Activated CD4-positive, alpha-beta T cell treated with anti-CD3 and anti-CD28 coated beads for 36 hours (primary cell): Measurements from ENCODE around the gene ABCC9. TPM values are rescaled to one million over a fixed set of nuclear protein-coding genes. Genes with fewer than 3 reads are reported as not detected.
"Not testable (repeated sequence)": the region's sequence is repeated elsewhere in the genome, so short reads cannot be mapped to it uniquely, and the experiment has no call there.

Experiments
- ATAC-seq: fragments of 200-7000 bp; cut with Tn5 transposase; one replicate; pipeline ENCODE4 v1.10.0; 2021; ENCODE audit warnings: mild to moderate bottlenecking, moderate library complexity
- CTCF ChIA-PET: fragments of 350-600 bp; sonication (Branson Sonifier 250); formaldehyde crosslinking; loops from one replicate; lab custom pipeline; 2021; ENCODE audit warnings: antibody characterized with exemption; lab: Charles Lee
- POLR2A ChIA-PET: fragments of 350-600 bp; sonication (Branson Sonifier 250); formaldehyde crosslinking; loops from one replicate; lab custom pipeline; 2021; ENCODE audit warnings: antibody characterized with exemption, inconsistent platforms; lab: Charles Lee
- DNase-seq: peaks from one replicate; pipeline ENCODE4 v3.0.0-alpha.2; 2020
- H3K27ac Mint-ChIP-seq: one replicate; pipeline ENCODE4 v1.8.0; 2021; ENCODE audit warnings: mixed read lengths
- H3K27me3 Mint-ChIP-seq: one replicate; pipeline ENCODE4 v1.8.0; 2021; ENCODE audit warnings: mixed read lengths
- H3K36me3 Mint-ChIP-seq: one replicate; pipeline ENCODE4 v1.8.0; 2021; ENCODE audit warnings: low read depth, mixed read lengths
- H3K4me1 Mint-ChIP-seq: one replicate; pipeline ENCODE4 v1.8.0; 2021; ENCODE audit warnings: mixed read lengths
- H3K4me3 Mint-ChIP-seq: one replicate; pipeline ENCODE4 v1.8.0; 2021; ENCODE audit warnings: mild to moderate bottlenecking, moderate library complexity, mixed read lengths
- H3K9me3 Mint-ChIP-seq: one replicate; pipeline ENCODE4 v1.8.0; 2021; ENCODE audit warnings: low read depth, mixed read lengths
- intact Hi-C, 2 experiments: fragments of 100-400 bp; cut with DNase I in 1 of 2; cut with micrococcal nuclease in 1 of 2; formaldehyde crosslinking; loops; one replicate each; pipeline versions ENCODE4 v1.14.2 to v1.15.1; 2022 to 2024; cut with DNase I, micrococcal nuclease
- total RNA-seq, 2 experiments: library from RNA; stranded (reverse); gene quantifications; one replicate each; pipeline ENCODE4 v1.2.3, GENCODE V29; 2021

ABCC9 gene
- total RNA-seq, 2 experiments from 2014 or later, result not detected

GRCh38 chr12:21788089-21788983 is 152.9 kb downstream of the ABCC9 start:
- no peak for ATAC-seq
- intact Hi-C loops, result no loop called here
- H3K27ac Mint-ChIP-seq, result no peak overlapping the region
- H3K4me1 Mint-ChIP-seq, result no peaks in the 10 kb centered on the region
- no peaks in the 10 kb centered on the region for H3K36me3 Mint-ChIP-seq
- CTCF ChIA-PET, result interaction anchor here (0.6 to 0.7 kb wide), 2 partner anchors 14 to 202 kb away, joined by 3 read pairs; no protein-coding TSS in a partner anchor
- DNase-seq, result no peak
- H3K27me3 Mint-ChIP-seq, result peaks cover 9% of the 10 kb centered on the region
- H3K4me3 Mint-ChIP-seq, result no peak overlapping the region
- POLR2A ChIA-PET, result no interaction called here
- H3K9me3 Mint-ChIP-seq, result peaks cover 5% of the 10 kb centered on the region

- intact Hi-C loops, result no loop called here
- ATAC-seq (no peak), DNase-seq (no peak)
- POLR2A ChIA-PET, result no interaction called here
- CTCF ChIA-PET, result no interaction called here
- Mint-ChIP-seq H3K4me3 (no peak overlapping the region), H3K4me1 (no peaks in the 10 kb centered on the region), H3K36me3 (no peaks in the 10 kb centered on the region), H3K27me3 (peaks cover 3% of the 10 kb centered on the region), H3K27ac (no peak overlapping the region), H3K9me3 (peaks cover 2% of the 10 kb centered on the region)
These were observed 155.1 kb downstream of the ABCC9 start for GRCh38 chr12:21786041-21786531.

- CTCF ChIA-PET, intact Hi-C loops, POLR2A ChIA-PET, H3K4me1 Mint-ChIP-seq, DNase-seq, H3K4me3 Mint-ChIP-seq, H3K9me3 Mint-ChIP-seq, ATAC-seq, H3K36me3 Mint-ChIP-seq, H3K27ac Mint-ChIP-seq: not testable (repeated sequence)
- H3K27me3 Mint-ChIP-seq, result peaks cover 10% of the 10 kb centered on the region
These were observed 158.5 kb downstream of the ABCC9 start for GRCh38 chr12:21782723-21783122.

- H3K4me3 Mint-ChIP-seq, result no peak overlapping the region
- H3K27me3 Mint-ChIP-seq, result peaks cover 19% of the 10 kb centered on the region
- no peaks in the 10 kb centered on the region for H3K36me3 Mint-ChIP-seq
- ChIA-PET POLR2A (no interaction called here), CTCF (interaction anchor here (0.6 kb wide), 1 partner anchor 14 kb away, joined by 3 read pairs; no protein-coding TSS in a partner anchor)
- intact Hi-C loops, result no loop called here
- no peaks in the 10 kb centered on the region for H3K9me3 Mint-ChIP-seq
- no peak overlapping the region for H3K27ac Mint-ChIP-seq
- H3K4me1 Mint-ChIP-seq, result no peaks in the 10 kb centered on the region
- DNase-seq (no peak), ATAC-seq (no peak)
These were observed 160.4 kb downstream of the ABCC9 start for GRCh38 chr12:21780786-21781185.

DNA sequence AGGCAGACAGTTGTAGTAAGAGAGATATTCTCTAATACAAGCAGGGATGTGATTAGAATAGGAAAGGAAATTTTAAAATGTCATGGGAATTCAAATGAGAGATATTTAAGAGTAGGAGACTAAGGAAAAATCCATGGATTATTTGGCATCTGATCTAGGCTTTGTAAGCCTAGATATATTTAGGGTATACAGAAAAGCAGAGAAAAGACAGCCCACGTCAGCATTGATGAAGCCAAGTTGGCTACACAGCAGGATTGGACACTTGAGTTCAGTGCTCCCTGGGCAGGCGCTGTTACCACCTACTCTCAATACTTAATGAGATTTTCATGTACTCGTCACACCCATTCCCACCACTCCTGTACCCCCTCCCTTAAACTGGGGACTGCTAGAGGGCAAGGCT is 165.1 kb downstream of the ABCC9 start:
- Mint-ChIP-seq H3K36me3 (no peaks in the 10 kb centered on the region), H3K9me3 (no peaks in the 10 kb centered on the region), H3K4me3 (no peak overlapping the region), H3K27ac (no peak overlapping the region), H3K27me3 (peaks cover 37% of the 10 kb centered on the region), H3K4me1 (peaks cover 6% of the 10 kb centered on the region)
- CTCF ChIA-PET, result no interaction called here
- DNase-seq (no peak), ATAC-seq (no peak)
- intact Hi-C loops, result loop anchor here in 1 of 2 experiments (5.0 kb wide), 1 partner anchor 161 kb away; no protein-coding TSS in a partner anchor
- POLR2A ChIA-PET, result no interaction called here

GRCh38 chr12:21775133-21775820 is 165.9 kb downstream of the ABCC9 start:
- CTCF ChIA-PET, result interaction anchor here (0.7 kb wide), 1 partner anchor 95 kb away, joined by 3 read pairs; no protein-coding TSS in a partner anchor

DNA sequence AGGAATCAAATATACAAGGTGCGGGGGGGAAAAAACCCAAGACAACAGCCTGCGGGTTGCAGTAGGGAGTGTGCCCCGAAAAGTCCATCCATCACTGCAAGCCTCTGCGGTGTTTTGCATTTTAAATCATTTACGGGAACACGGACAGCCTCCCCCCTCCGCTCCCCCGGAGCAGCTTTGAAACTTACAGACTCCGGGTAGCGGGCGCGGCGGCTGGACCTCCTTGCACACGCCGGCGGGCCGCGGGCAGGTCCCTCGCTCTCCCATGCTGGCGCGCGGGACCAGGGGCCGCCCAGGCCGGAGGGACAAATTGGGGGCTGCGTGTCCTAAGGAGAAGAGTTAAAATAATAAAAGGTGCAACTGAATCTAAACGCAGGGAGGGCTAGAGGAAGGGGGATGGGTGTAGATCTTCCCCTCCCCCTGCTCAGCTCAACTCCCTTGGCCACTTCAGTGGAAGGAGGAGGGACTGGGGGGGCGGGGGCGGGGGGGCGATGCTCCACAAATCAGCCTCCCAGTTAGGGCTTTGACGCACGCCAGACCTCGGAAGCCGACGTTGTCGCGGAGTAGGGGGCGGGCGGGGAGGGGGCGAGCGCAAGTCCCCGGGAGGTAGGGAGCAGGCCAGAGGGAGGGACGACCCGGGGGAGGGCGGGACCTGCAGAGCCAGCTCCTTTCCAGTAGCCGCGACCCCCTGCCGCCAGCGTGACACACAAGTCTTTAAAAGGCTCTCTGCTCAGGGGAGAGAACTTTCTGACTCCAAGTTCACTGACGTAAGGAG is 166.7 kb downstream of the ABCC9 start, which contains the start of gene KCNJ8:
Gene KCNJ8 (minus strand): TSS at position 349 of the 775 bp plus-strand sequence. CDS start 1,090 bp downstream, outside the sequence.
- peaks cover 6% of the 10 kb centered on the region for H3K4me1 Mint-ChIP-seq
- intact Hi-C loops, result loop anchor here in 1 of 2 experiments (5.0 kb wide), 2 partner anchors 163 to 243 kb away; no protein-coding TSS in a partner anchor
- DNase-seq (peak; percentile 21), ATAC-seq (no peak)
- POLR2A ChIA-PET, result no interaction called here
- H3K9me3 Mint-ChIP-seq, result no peaks in the 10 kb centered on the region
- H3K36me3 Mint-ChIP-seq, result no peaks in the 10 kb centered on the region
- H3K27me3 Mint-ChIP-seq, result peaks cover 37% of the 10 kb centered on the region
- H3K4me3 Mint-ChIP-seq, result peak within 1 kb of the TSS; percentile 24
- no peak within 1 kb of the TSS for H3K27ac Mint-ChIP-seq
- CTCF ChIA-PET, result no interaction called here

More at GRCh38 chr12:21775133-21775820, 165.9 kb downstream of the ABCC9 start:
- Mint-ChIP-seq H3K4me3 (no peak overlapping the region), H3K27me3 (peaks cover 37% of the 10 kb centered on the region), H3K9me3 (no peaks in the 10 kb centered on the region), H3K4me1 (peaks cover 6% of the 10 kb centered on the region), H3K27ac (no peak overlapping the region), H3K36me3 (no peaks in the 10 kb centered on the region)
- ATAC-seq, result no peak
- no peak for DNase-seq
- intact Hi-C loops, result loop anchor here in 1 of 2 experiments (5.0 kb wide), 1 partner anchor 162 kb away; no protein-coding TSS in a partner anchor
- POLR2A ChIA-PET, result interaction anchor here (0.7 kb wide), 1 partner anchor 414 kb away, joined by 3 read pairs; no protein-coding TSS in a partner anchor

DNA sequence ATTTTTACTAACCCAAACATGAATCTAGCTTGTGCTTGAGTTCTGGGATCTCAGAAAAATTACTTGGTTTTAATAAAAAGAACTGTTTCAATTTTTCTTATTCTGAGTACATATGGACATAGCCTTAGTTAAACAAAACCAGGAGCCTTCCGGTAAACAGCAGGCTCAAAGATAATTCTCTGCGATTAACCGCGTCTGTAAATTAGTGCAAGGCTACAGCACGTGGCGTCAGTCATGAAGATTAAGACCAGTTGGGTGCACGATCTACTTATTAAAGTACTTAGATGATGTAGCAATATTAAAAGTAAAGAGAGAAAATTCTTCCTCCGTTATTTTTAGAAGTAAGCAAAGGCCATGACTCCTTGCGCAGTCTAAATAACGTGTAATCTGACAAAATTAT is 167.4 kb downstream of the ABCC9 start:
- no peak for ATAC-seq
- CTCF ChIA-PET, result no interaction called here
- peaks cover 6% of the 10 kb centered on the region for H3K4me1 Mint-ChIP-seq
- H3K9me3 Mint-ChIP-seq, result no peaks in the 10 kb centered on the region
- no peak overlapping the region for H3K27ac Mint-ChIP-seq
- intact Hi-C loops, result loop anchor here in 1 of 2 experiments (5.0 kb wide), 1 partner anchor 243 kb away; no protein-coding TSS in a partner anchor
- DNase-seq, result no peak
- POLR2A ChIA-PET, result no interaction called here
- H3K36me3 Mint-ChIP-seq, result no peaks in the 10 kb centered on the region
- H3K4me3 Mint-ChIP-seq, result no peak overlapping the region
- peaks cover 37% of the 10 kb centered on the region for H3K27me3 Mint-ChIP-seq

DNA sequence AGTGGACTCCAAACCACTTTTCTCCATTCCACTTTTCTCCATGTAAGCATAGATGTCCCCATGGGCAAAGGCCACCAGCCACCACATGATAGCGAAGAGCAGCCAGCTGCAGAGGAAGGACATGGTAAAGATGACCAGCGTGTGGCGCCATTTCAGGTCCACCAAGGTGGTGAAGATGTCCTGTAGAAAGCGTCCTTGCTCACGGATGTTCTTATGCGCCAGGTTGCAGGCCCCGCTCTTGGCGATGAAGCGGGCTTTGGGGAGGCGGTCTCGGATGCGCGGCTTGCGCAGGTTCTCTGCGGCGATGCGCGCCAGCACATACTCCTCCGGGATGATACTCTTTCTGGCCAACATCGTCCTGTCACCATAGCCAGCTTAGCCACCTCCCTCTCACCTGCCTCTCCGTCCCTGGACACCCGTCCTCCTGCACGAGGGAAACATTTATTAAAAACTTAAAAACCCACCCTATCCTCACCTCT is 167.9 kb downstream of the ABCC9 start:
- DNase-seq (peak; percentile 37), ATAC-seq (peak; percentile 39)
- Mint-ChIP-seq H3K36me3 (no peaks in the 10 kb centered on the region), H3K27ac (no peak overlapping the region), H3K4me1 (peaks cover 6% of the 10 kb centered on the region), H3K9me3 (no peaks in the 10 kb centered on the region), H3K27me3 (peaks cover 37% of the 10 kb centered on the region), H3K4me3 (no peak overlapping the region)
- CTCF ChIA-PET, result interaction anchor here (0.6 kb wide), 1 partner anchor 30 kb away, joined by 3 read pairs; no protein-coding TSS in a partner anchor
- POLR2A ChIA-PET, result interaction anchor here (0.7 kb wide), 1 partner anchor 493 kb away, joined by 3 read pairs; no protein-coding TSS in a partner anchor
- intact Hi-C loops, result loop anchor here in 1 of 2 experiments (5.0 kb wide), 1 partner anchor 244 kb away; no protein-coding TSS in a partner anchor

- ChIA-PET CTCF (no interaction called here), POLR2A (no interaction called here)
- intact Hi-C loops, result loop anchor here in 1 of 2 experiments (5.0 kb wide), 1 partner anchor 246 kb away; no protein-coding TSS in a partner anchor
- ATAC-seq, result no peak
- Mint-ChIP-seq H3K27me3 (peaks cover 25% of the 10 kb centered on the region), H3K4me1 (peaks cover 6% of the 10 kb centered on the region), H3K9me3 (no peaks in the 10 kb centered on the region), H3K36me3 (no peaks in the 10 kb centered on the region), H3K27ac (no peak overlapping the region), H3K4me3 (no peak overlapping the region)
- no peak for DNase-seq
These were observed 169.9 kb downstream of the ABCC9 start for GRCh38 chr12:21771311-21771710.
